ENCODE measurements around the gene SLC25A26. TPM values are rescaled to one million over a fixed set of nuclear protein-coding genes. Genes with fewer than 3 reads are reported as not detected.

The SLC25A26 gene
- total and polyA plus RNA-seq, 2 of the 13 experiments (the other 11 are each of a cell fraction or from before 2014, with no cell fraction given): 23.1 to 32.7 TPM

DNA sequence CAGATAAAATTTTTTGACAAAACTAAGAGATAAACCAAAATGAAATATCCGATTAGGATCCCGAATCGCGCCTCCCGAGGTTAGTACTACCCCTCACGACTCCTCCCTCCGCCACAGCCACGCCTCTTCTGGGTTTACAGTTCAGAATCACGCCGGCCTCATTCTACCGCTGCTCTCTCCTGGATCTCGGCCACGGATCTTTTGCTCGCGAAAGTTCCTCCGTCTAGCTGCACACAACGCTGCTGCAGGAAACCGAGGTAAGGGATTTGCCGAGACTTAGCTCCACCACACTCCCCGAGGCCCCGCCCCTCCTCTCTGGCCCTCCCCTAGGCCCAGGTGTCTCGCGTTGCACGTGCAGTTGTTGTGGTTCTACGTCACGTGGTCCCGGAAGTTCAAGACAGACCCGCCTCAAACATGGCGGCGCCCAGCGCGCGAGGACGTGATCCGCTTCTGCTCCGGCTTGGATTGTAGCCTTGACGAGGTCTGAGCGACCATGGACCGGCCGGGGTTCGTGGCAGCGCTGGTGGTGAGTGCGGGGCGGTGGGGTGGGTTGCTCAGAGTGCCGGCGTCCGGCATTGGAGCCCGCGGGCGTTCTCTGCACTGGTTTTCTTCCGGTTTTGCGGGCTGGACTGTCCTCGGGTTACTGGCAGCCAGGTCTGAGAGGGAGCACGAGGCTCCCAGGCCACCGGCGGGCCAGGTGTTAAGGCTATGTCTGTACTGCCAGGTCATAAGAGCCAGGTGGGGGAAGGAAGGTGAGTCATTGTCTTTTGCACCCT is at the start of gene SLC25A26 (continued):
- TF ChIP-seq CCDC6 (CRISPR knock-in tag; IDR thresholded peaks at IDR 0.05): no peak
- no peak for TF ChIP-seq ZNF160 (CRISPR knock-in tag; IDR thresholded peaks at IDR 0.05)
- TF ChIP-seq, protein P1, sequence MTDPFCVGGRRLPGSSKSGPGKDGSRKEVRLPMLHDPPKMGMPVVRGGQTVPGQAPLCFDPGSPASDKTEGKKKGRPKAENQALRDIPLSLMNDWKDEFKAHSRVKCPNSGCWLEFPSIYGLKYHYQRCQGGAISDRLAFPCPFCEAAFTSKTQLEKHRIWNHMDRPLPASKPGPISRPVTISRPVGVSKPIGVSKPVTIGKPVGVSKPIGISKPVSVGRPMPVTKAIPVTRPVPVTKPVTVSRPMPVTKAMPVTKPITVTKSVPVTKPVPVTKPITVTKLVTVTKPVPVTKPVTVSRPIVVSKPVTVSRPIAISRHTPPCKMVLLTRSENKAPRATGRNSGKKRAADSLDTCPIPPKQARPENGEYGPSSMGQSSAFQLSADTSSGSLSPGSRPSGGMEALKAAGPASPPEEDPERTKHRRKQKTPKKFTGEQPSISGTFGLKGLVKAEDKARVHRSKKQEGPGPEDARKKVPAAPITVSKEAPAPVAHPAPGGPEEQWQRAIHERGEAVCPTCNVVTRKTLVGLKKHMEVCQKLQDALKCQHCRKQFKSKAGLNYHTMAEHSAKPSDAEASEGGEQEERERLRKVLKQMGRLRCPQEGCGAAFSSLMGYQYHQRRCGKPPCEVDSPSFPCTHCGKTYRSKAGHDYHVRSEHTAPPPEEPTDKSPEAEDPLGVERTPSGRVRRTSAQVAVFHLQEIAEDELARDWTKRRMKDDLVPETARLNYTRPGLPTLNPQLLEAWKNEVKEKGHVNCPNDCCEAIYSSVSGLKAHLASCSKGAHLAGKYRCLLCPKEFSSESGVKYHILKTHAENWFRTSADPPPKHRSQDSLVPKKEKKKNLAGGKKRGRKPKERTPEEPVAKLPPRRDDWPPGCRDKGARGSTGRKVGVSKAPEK (CRISPR knock-in tag; IDR thresholded peaks at IDR 0.05; ENCODE audit: borderline replicate concordance): no peak
- peak; percentile 74; the same call in 1 of the 2 replicates for TF ChIP-seq SP4 (CRISPR knock-in tag; IDR thresholded peaks at IDR 0.05)
- peak; percentile 93 for TF ChIP-seq ARNTL (CRISPR knock-in tag; IDR thresholded peaks at IDR 0.05)

- no peak overlapping the region for H3K9ac ChIP-seq (ENCODE audit: insufficient read depth, low read depth, low read length)
- peaks cover 0 to 9% of the 10 kb centered on the region in 2 experiments; a peak in 1 of 5 replicates for H3K27me3 ChIP-seq (ENCODE audit: control insufficient read depth in 1 of 2, insufficient read depth in 2 of 2, low read length in 2 of 2)
- ChIA-PET CTCF (ENCODE audit: low intra/inter-chr PET ratio, low total read pairs) (no interaction called here), POLR2A (no interaction called here)
- no TSS peak for BruUV-seq (replicated peaks)
- TF ChIP-seq HNF4A (CRISPR knock-in tag; IDR thresholded peaks at IDR 0.05) (peak; percentile 48; the same call in 1 of the 2 replicates), MIXL1 (CRISPR knock-in tag; IDR thresholded peaks at IDR 0.05) (no peak)
- H2AFZ ChIP-seq (ENCODE audit: low read length): no peak overlapping the region
- DNase-seq (ENCODE audit: low spot score): no peak
- peaks cover 15% of the 10 kb centered on the region for H3K4me1 ChIP-seq (ENCODE audit: insufficient read depth, low read length)
- H4K20me1 ChIP-seq (ENCODE audit: insufficient read depth, low read length): no peaks in the 10 kb centered on the region
- intact Hi-C loops (cut with micrococcal nuclease; ENCODE audit: unreplicated experiment): no loop called here
- H3K4me3 ChIP-seq (replicated peaks in 1 of 3; ENCODE audit: insufficient read depth in 1 of 3, low read depth in 2 of 3, low read length in 3 of 3): no peak overlapping the region
- in situ Hi-C loops (cut with HindIII; ENCODE audit: extremely low pct_ligation_motif_present, low pct_unique_long_range_greater_than_20kb): no loop called here
- WGBS (ENCODE audit: low lambda C conversion rate): 10% methylated on average over 1 of the region's 1 CpG
- no peaks in the 10 kb centered on the region for H3K79me2 ChIP-seq (ENCODE audit: insufficient read depth, low read length)
- no peak for FAIRE-seq
- no peak overlapping the region for H3K4me2 ChIP-seq (ENCODE audit: low read depth, low read length)
- H3K27ac ChIP-seq (ENCODE audit: extremely low read length, insufficient read depth, low read length): no peak overlapping the region
- no peaks in the 10 kb centered on the region for H3K9me3 ChIP-seq (ENCODE audit: low read length)
- peak; percentile 73 for ATAC-seq
- H3K36me3 ChIP-seq (replicated peaks in 1 of 2; ENCODE audit: control insufficient read depth in 1 of 2, insufficient read depth in 2 of 2, low read length in 2 of 2): no peaks in the 10 kb centered on the region
These were observed 48.4 kb upstream of the SLC25A26 start for GRCh38 chr3:66172394-66172793.
